ENCODE measurements around the gene LRP8. TPM values are rescaled to one million over a fixed set of nuclear protein-coding genes. Genes with fewer than 3 reads are reported as not detected.

Gene LRP8
- total RNA-seq, 6 experiments from 2014 or later, result 7.2 to 14.9 (median 13.0) TPM

GRCh38 chr1:53280496-53280895 is 47.4 kb downstream of the LRP8 start:
- Mint-ChIP-seq H3K9me3 (no peaks in the 10 kb centered on the region), H3K27ac (no peak overlapping the region), H3K4me3 (no peak overlapping the region), H3K27me3 (ENCODE audit: insufficient read depth) (no peaks in the 10 kb centered on the region; the same call in 1 of the 2 replicates), H3K4me1 (ENCODE audit: low read depth) (peaks cover 6% of the 10 kb centered on the region; the same call in 1 of the 2 replicates), H3K36me3 (ENCODE audit: low read depth) (no peaks in the 10 kb centered on the region)
- DNase-seq, result no peak
- TF ChIP-seq CTCF (IDR thresholded peaks at IDR 0.05), result no peak

GRCh38 chr1:53279296-53280200 is 48.3 kb downstream of the LRP8 start:
- H3K27ac Mint-ChIP-seq, result no peak overlapping the region
- no peaks in the 10 kb centered on the region for H3K36me3 Mint-ChIP-seq (ENCODE audit: low read depth)
- H3K4me3 Mint-ChIP-seq, result no peak overlapping the region
- TF ChIP-seq CTCF (IDR thresholded peaks at IDR 0.05), result no peak
- DNase-seq, result no peak
- no peaks in the 10 kb centered on the region; the same call in 1 of the 2 replicates for H3K27me3 Mint-ChIP-seq (ENCODE audit: insufficient read depth)
- no peaks in the 10 kb centered on the region for H3K9me3 Mint-ChIP-seq
- H3K4me1 Mint-ChIP-seq (ENCODE audit: low read depth), result peaks cover 6% of the 10 kb centered on the region; the same call in 1 of the 2 replicates

- Mint-ChIP-seq H3K36me3 (ENCODE audit: low read depth) (no peaks in the 10 kb centered on the region), H3K27ac (no peak overlapping the region), H3K4me3 (no peak overlapping the region), H3K4me1 (ENCODE audit: low read depth) (peaks cover 6% of the 10 kb centered on the region; the same call in 1 of the 2 replicates), H3K9me3 (no peaks in the 10 kb centered on the region), H3K27me3 (ENCODE audit: insufficient read depth) (no peaks in the 10 kb centered on the region; the same call in 1 of the 2 replicates)
- DNase-seq, result peak; percentile 21
- TF ChIP-seq CTCF (IDR thresholded peaks at IDR 0.05), result peak; percentile 94
Measured at GRCh38 chr1:53278298-53278725, 49.6 kb downstream of the LRP8 start.

GRCh38 chr1:53277326-53277725 is 50.5 kb downstream of the LRP8 start:
- H3K4me3 Mint-ChIP-seq, result no peak overlapping the region
- H3K27me3 Mint-ChIP-seq (ENCODE audit: insufficient read depth), result no peaks in the 10 kb centered on the region; the same call in 1 of the 2 replicates
- H3K9me3 Mint-ChIP-seq, result no peaks in the 10 kb centered on the region
- DNase-seq, result no peak
- no peaks in the 10 kb centered on the region for H3K36me3 Mint-ChIP-seq (ENCODE audit: low read depth)
- no peak for TF ChIP-seq CTCF (IDR thresholded peaks at IDR 0.05)
- peaks cover 6% of the 10 kb centered on the region; the same call in 1 of the 2 replicates for H3K4me1 Mint-ChIP-seq (ENCODE audit: low read depth)
- no peak overlapping the region for H3K27ac Mint-ChIP-seq

GRCh38 chr1:53276902-53277281 is 51.0 kb downstream of the LRP8 start:
- TF ChIP-seq CTCF (IDR thresholded peaks at IDR 0.05), result no peak
- Mint-ChIP-seq H3K4me1 (ENCODE audit: low read depth) (peaks cover 3% of the 10 kb centered on the region; the same call in 1 of the 2 replicates), H3K36me3 (ENCODE audit: low read depth) (no peaks in the 10 kb centered on the region), H3K4me3 (no peak overlapping the region), H3K27me3 (ENCODE audit: insufficient read depth) (no peaks in the 10 kb centered on the region; the same call in 1 of the 2 replicates), H3K27ac (no peak overlapping the region), H3K9me3 (no peaks in the 10 kb centered on the region)
- DNase-seq, result no peak

All from HFFc6 (cell line).